Liver (tissue), 9 donors: Measurements from ENCODE around the gene KLLN. TPM values are rescaled to one million over a fixed set of nuclear protein-coding genes. Genes with fewer than 3 reads are reported as not detected.

Experiments
- DNase-seq: peaks from one replicate; pipeline ENCODE4 v3.0.0-alpha.2; 2017; ENCODE audit warnings: low spot score
- H3K27ac ChIP-seq, 2 donors: one replicate each; pipeline ENCODE4 v1.7.0; 2013; ENCODE audit warnings: inconsistent platforms in 2 of 2, low read length in 2 of 2, control low read depth in 1 of 2, low read depth in 1 of 2, mild to moderate bottlenecking in 1 of 2
- H3K27me3 ChIP-seq, 4 donors: one replicate each; pipeline versions ENCODE4 v1.6.1 to v1.7.0; 2013; ENCODE audit warnings: low read length in 3 of 4, inconsistent platforms in 1 of 4, mild to moderate bottlenecking in 1 of 4, moderate library complexity in 1 of 4; ENCODE audit not compliant: control insufficient read depth in 4 of 4, insufficient read depth in 4 of 4
- H3K36me3 ChIP-seq, 4 donors: one replicate each; pipeline versions ENCODE4 v1.6.1 to v1.7.0; 2013; ENCODE audit warnings: low read length in 3 of 4, mild to moderate bottlenecking in 3 of 4, low read depth in 1 of 4, moderate library complexity in 1 of 4; ENCODE audit not compliant: control insufficient read depth in 4 of 4, insufficient read depth in 3 of 4
- H3K4me1 ChIP-seq, 4 donors: one replicate each; pipeline versions ENCODE4 v1.6.1 to v1.7.0; 2013; ENCODE audit warnings: low read length in 3 of 4, mild to moderate bottlenecking in 3 of 4, moderate library complexity in 1 of 4; ENCODE audit not compliant: control insufficient read depth in 4 of 4, insufficient read depth in 4 of 4
- H3K4me3 ChIP-seq, 3 donors: one replicate each; pipeline versions ENCODE4 v1.6.1 to v1.7.0; 2013; ENCODE audit warnings: low read length in 3 of 3, control low read depth in 1 of 3, low read depth in 1 of 3, mild to moderate bottlenecking in 1 of 3
- H3K9ac ChIP-seq, 2 donors: one replicate each; pipeline ENCODE4 v1.7.0; 2013; ENCODE audit warnings: low read length in 2 of 2, mild to moderate bottlenecking in 2 of 2, moderate library complexity in 2 of 2, control low read depth in 1 of 2, low read depth in 1 of 2
- H3K9me3 ChIP-seq, 4 donors: one replicate each; pipeline versions ENCODE4 v1.6.1 to v1.7.0; 2013; ENCODE audit warnings: low read length in 3 of 4; ENCODE audit not compliant: control insufficient read depth in 4 of 4
- CTCF ChIP-seq: fragments of 150-350 bp; IDR thresholded peaks from 2 replicates; pipeline ENCODE4 v1.5.1; 2017; ENCODE audit warnings: improper control_type of control experiment, low read depth, low read length; ENCODE audit not compliant: missing input control
- EGR1 ChIP-seq, 2 donors: IDR thresholded peaks; 2 replicates each; pipeline ENCODE4 v1.6.1; 2016 to 2018; ENCODE audit warnings: antibody characterized with exemption in 2 of 2, low read depth in 2 of 2
- FOXA1 ChIP-seq: IDR thresholded peaks from 2 replicates; pipeline ENCODE4 v1.6.1; 2016; ENCODE audit warnings: antibody characterized with exemption
- GABPA ChIP-seq, 2 donors: IDR thresholded peaks in 1 of 2; conservative IDR thresholded peaks in 1 of 2; 2 replicates each; pipeline ENCODE4 v1.6.1; 2016; ENCODE audit warnings: antibody characterized with exemption in 2 of 2, mild to moderate bottlenecking in 1 of 2, moderate library complexity in 1 of 2
- HNF4G ChIP-seq: IDR thresholded peaks from 2 replicates; pipeline ENCODE4 v1.6.1; 2016; ENCODE audit warnings: antibody characterized with exemption
- JUND ChIP-seq, 2 donors: IDR thresholded peaks; 2 replicates each; pipeline ENCODE4 v1.6.1; 2016; ENCODE audit warnings: antibody characterized with exemption in 2 of 2
- NR2F2 ChIP-seq: IDR thresholded peaks from 2 replicates; pipeline ENCODE4 v1.6.1; 2016; ENCODE audit warnings: antibody characterized with exemption
- RAD21 ChIP-seq, 2 donors: IDR thresholded peaks; 2 replicates each; pipeline ENCODE4 v1.6.1; 2016; ENCODE audit warnings: antibody characterized with exemption in 2 of 2, mild to moderate bottlenecking in 2 of 2
- REST ChIP-seq: IDR thresholded peaks from 2 replicates; pipeline ENCODE4 v1.6.1; 2016; ENCODE audit warnings: antibody characterized with exemption, mild to moderate bottlenecking
- RXRA ChIP-seq, 2 donors: IDR thresholded peaks; 2 replicates each; pipeline ENCODE4 v1.6.1; 2017 to 2018; ENCODE audit warnings: antibody characterized with exemption in 2 of 2, mild to moderate bottlenecking in 1 of 2
- SP1 ChIP-seq: IDR thresholded peaks from 2 replicates; pipeline ENCODE4 v1.6.1; 2018; ENCODE audit warnings: antibody characterized with exemption, mild to moderate bottlenecking
- TAF1 ChIP-seq: conservative IDR thresholded peaks from 2 replicates; pipeline ENCODE4 v1.6.1; 2016; ENCODE audit warnings: antibody characterized with exemption, mild to moderate bottlenecking
- YY1 ChIP-seq: IDR thresholded peaks from 2 replicates; pipeline ENCODE4 v1.6.1; 2016; ENCODE audit warnings: antibody characterized with exemption, mild to moderate bottlenecking
- ZBTB33 ChIP-seq: IDR thresholded peaks from 2 replicates; pipeline ENCODE4 v1.6.1; 2016; ENCODE audit warnings: antibody characterized with exemption
- WGBS: extraction: QIAGEN DNeasy Blood & Tissue Kit; methylation state at CpG from one replicate; pipeline ENCODE4 v1.1.7; 2013; 5-methylcytosine and 5-hydroxymethylcytosine counted together
- polyA plus RNA-seq, 2 donors: library from polyadenylated mRNA; stranded (reverse) in 1 of 2; unstranded in 1 of 2; fragments of 200-250 nt in 1 of 2; fragments of >200 nt in 1 of 2; fragmentation: Nextera tagmentation in 1 of 2; extraction: Ambion mirVana in 1 of 2; gene quantifications; one replicate each; pipeline versions ENCODE4 v1.2.1 to v1.2.3, GENCODE V29; 2013 to 2015
- total RNA-seq, 2 donors: library from RNA; depleted of rRNA; stranded (reverse); fragments of >200 nt; gene quantifications; one replicate each; pipeline ENCODE4 v1.2.3, GENCODE V29; 2014
- TF ChIP-seq, protein P1 (sequence below): IDR thresholded peaks from 2 replicates; pipeline ENCODE4 v1.6.1; 2016; ENCODE audit warnings: antibody characterized with exemption
- TF ChIP-seq, protein P2 (sequence below): IDR thresholded peaks from 2 replicates; pipeline ENCODE4 v1.6.1; 2016; ENCODE audit warnings: antibody characterized with exemption
- donor health status: healthy.
- donor health status: healthy.
- donor health status: healthy.
- donor health status: healthy.
- donor health status: healthy.

KLLN gene
- total and polyA plus RNA-seq, 4 donors, result 0.17 to 0.42 (median 0.24) TPM

GRCh38 chr10:87850742-87851205 lies 12.6 kb downstream of the KLLN start:
- H3K27me3 ChIP-seq, result no peaks in the 10 kb centered on the region
- H3K36me3 ChIP-seq, result no peaks in the 10 kb centered on the region
- no peaks in the 10 kb centered on the region for H3K9me3 ChIP-seq
- peak; percentile 43 for DNase-seq
- H3K27ac ChIP-seq, result no peak overlapping the region
- H3K4me3 ChIP-seq, result no peak overlapping the region
- WGBS, result 18% methylated on average over 5 of the region's 5 CpGs
- TF ChIP-seq, protein P1, sequence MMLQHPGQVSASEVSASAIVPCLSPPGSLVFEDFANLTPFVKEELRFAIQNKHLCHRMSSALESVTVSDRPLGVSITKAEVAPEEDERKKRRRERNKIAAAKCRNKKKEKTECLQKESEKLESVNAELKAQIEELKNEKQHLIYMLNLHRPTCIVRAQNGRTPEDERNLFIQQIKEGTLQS, result no peak
- no peak for TF ChIP-seq TAF1
- peak; percentile 67 for TF ChIP-seq CTCF
- peak; percentile 93 to 97 for TF ChIP-seq RAD21 (IDR thresholded peaks at IDR 0.05)
- no peak for TF ChIP-seq RXRA (IDR thresholded peaks at IDR 0.05)
- TF ChIP-seq JUND (IDR thresholded peaks at IDR 0.05), result no peak
- TF ChIP-seq, protein P2, sequence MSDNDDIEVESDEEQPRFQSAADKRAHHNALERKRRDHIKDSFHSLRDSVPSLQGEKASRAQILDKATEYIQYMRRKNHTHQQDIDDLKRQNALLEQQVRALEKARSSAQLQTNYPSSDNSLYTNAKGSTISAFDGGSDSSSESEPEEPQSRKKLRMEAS, result no peak
- TF ChIP-seq GABPA (IDR thresholded peaks at IDR 0.05 in 1 of 2, conservative IDR thresholded peaks at IDR 0.05 in 1 of 2), result no peak
- no peak for TF ChIP-seq NR2F2
- no peak for TF ChIP-seq EGR1 (IDR thresholded peaks at IDR 0.05; ENCODE audit: low read depth in 2 of 2)
- TF ChIP-seq FOXA1, result no peak
- no peaks in the 10 kb centered on the region for H3K4me1 ChIP-seq
- H3K9ac ChIP-seq, result no peak overlapping the region

DNA sequence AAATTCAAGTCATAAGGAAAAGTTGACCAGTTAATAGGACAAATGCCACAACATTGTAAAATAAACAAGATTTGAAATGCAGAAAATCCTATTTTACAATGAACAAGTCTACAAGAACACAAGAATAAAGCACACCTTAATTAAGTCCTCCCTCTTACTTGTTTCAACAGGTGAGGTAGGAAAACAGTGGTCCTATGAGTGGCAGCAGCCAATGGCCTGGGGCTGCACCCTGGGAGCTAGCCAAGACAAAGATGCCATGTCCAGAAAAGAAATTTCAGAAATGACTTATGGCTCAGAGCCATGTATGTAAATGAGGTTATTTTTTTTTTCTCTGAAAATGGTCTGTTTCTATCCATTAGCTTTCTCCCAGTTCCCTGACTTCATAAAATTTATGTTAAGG lies 14.3 kb downstream of the KLLN start:
- H3K27me3 ChIP-seq, result no peaks in the 10 kb centered on the region
- no peaks in the 10 kb centered on the region for H3K4me1 ChIP-seq
- H3K9me3 ChIP-seq, result no peaks in the 10 kb centered on the region
- DNase-seq, result no peak
- no peaks in the 10 kb centered on the region for H3K36me3 ChIP-seq
- H3K27ac ChIP-seq, result no peak overlapping the region
- no peak overlapping the region for H3K4me3 ChIP-seq
- H3K9ac ChIP-seq, result no peak overlapping the region
- TF ChIP-seq YY1 (no peak), RXRA (IDR thresholded peaks at IDR 0.05) (no peak), JUND (IDR thresholded peaks at IDR 0.05) (no peak), HNF4G (no peak), ZBTB33 (no peak), REST (no peak), GABPA (IDR thresholded peaks at IDR 0.05 in 1 of 2, conservative IDR thresholded peaks at IDR 0.05 in 1 of 2) (no peak), SP1 (no peak), RAD21 (IDR thresholded peaks at IDR 0.05) (no peak)
- TF ChIP-seq, protein P1, result no peak
- TF ChIP-seq, protein P2, result no peak
